GM12878 (cell line): ENCODE measurements around the gene MARVELD1.

Experiments
- BRCA1 ChIP-seq: IDR thresholded peaks from 2 replicates; pipeline ENCODE4 v1.6.1; 2011; ENCODE audit warnings: low read depth, low read length, improper control_type of control experiment
- EGR1 ChIP-seq, 2 experiments: IDR thresholded peaks; 1 replicate in 1 of 2; 2 replicates in 1 of 2; pipeline ENCODE4 v1.6.1; 2011 to 2012; ENCODE audit warnings: low read depth in 2 of 2, low read length in 2 of 2, borderline replicate concordance in 1 of 2, mild to moderate bottlenecking in 1 of 2, moderate library complexity in 1 of 2
- NFYA ChIP-seq: IDR thresholded peaks from 2 replicates; pipeline ENCODE4 v1.6.1; 2011; ENCODE audit warnings: low read depth, mild to moderate bottlenecking, low read length, improper control_type of control experiment, borderline replicate concordance
- POLR2A ChIP-seq: IDR thresholded peaks from 2 replicates; pipeline ENCODE4 v1.6.1; 2011; ENCODE audit warnings: low read depth, mild to moderate bottlenecking, low read length
- ZBED1 ChIP-seq: IDR thresholded peaks from 2 replicates; pipeline ENCODE4 v1.6.1; 2016; ENCODE audit warnings: borderline replicate concordance
- TF ChIP-seq, protein P1 (sequence below): IDR thresholded peaks from 2 replicates; pipeline ENCODE4 v1.6.1; 2012; ENCODE audit warnings: improper control_type of control experiment, low read depth, low read length; ENCODE audit not compliant: insufficient replicate concordance
- TF ChIP-seq, protein P2 (sequence below), 3 experiments: IDR thresholded peaks in 2 of 3; conservative IDR thresholded peaks in 1 of 3; 2 replicates each; pipeline ENCODE4 v1.5.1; 2011; ENCODE audit warnings: low read depth in 3 of 3, low read length in 3 of 3, mild to moderate bottlenecking in 3 of 3, control low read depth in 2 of 3, moderate library complexity in 2 of 3, inconsistent platforms in 1 of 3, mixed read lengths in 1 of 3; ENCODE audit not compliant: control insufficient read depth in 2 of 3, insufficient read depth in 1 of 3; ENCODE audit errors: extremely low read depth in 1 of 3

GRCh38 chr10:97733256-97733655 is 19.7 kb downstream of the MARVELD1 start:
- TF ChIP-seq, protein P1, sequence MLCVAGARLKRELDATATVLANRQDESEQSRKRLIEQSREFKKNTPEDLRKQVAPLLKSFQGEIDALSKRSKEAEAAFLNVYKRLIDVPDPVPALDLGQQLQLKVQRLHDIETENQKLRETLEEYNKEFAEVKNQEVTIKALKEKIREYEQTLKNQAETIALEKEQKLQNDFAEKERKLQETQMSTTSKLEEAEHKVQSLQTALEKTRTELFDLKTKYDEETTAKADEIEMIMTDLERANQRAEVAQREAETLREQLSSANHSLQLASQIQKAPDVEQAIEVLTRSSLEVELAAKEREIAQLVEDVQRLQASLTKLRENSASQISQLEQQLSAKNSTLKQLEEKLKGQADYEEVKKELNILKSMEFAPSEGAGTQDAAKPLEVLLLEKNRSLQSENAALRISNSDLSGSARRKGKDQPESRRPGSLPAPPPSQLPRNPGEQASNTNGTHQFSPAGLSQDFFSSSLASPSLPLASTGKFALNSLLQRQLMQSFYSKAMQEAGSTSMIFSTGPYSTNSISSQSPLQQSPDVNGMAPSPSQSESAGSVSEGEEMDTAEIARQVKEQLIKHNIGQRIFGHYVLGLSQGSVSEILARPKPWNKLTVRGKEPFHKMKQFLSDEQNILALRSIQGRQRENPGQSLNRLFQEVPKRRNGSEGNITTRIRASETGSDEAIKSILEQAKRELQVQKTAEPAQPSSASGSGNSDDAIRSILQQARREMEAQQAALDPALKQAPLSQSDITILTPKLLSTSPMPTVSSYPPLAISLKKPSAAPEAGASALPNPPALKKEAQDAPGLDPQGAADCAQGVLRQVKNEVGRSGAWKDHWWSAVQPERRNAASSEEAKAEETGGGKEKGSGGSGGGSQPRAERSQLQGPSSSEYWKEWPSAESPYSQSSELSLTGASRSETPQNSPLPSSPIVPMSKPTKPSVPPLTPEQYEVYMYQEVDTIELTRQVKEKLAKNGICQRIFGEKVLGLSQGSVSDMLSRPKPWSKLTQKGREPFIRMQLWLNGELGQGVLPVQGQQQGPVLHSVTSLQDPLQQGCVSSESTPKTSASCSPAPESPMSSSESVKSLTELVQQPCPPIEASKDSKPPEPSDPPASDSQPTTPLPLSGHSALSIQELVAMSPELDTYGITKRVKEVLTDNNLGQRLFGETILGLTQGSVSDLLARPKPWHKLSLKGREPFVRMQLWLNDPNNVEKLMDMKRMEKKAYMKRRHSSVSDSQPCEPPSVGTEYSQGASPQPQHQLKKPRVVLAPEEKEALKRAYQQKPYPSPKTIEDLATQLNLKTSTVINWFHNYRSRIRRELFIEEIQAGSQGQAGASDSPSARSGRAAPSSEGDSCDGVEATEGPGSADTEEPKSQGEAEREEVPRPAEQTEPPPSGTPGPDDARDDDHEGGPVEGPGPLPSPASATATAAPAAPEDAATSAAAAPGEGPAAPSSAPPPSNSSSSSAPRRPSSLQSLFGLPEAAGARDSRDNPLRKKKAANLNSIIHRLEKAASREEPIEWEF = no peak
- TF ChIP-seq POLR2A (no peak), BRCA1 (no peak), NFYA (no peak), ZBED1 (no peak), EGR1 (IDR thresholded peaks at IDR 0.05; ENCODE audit: borderline replicate concordance in 1 of 2, low read depth in 2 of 2, low read length in 2 of 2) (no peak)
- TF ChIP-seq, protein P2, sequence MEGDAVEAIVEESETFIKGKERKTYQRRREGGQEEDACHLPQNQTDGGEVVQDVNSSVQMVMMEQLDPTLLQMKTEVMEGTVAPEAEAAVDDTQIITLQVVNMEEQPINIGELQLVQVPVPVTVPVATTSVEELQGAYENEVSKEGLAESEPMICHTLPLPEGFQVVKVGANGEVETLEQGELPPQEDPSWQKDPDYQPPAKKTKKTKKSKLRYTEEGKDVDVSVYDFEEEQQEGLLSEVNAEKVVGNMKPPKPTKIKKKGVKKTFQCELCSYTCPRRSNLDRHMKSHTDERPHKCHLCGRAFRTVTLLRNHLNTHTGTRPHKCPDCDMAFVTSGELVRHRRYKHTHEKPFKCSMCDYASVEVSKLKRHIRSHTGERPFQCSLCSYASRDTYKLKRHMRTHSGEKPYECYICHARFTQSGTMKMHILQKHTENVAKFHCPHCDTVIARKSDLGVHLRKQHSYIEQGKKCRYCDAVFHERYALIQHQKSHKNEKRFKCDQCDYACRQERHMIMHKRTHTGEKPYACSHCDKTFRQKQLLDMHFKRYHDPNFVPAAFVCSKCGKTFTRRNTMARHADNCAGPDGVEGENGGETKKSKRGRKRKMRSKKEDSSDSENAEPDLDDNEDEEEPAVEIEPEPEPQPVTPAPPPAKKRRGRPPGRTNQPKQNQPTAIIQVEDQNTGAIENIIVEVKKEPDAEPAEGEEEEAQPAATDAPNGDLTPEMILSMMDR (IDR thresholded peaks at IDR 0.05 in 2 of 3, conservative IDR thresholded peaks at IDR 0.05 in 1 of 3; ENCODE audit: control insufficient read depth in 2 of 3, extremely low read depth in 1 of 3, insufficient read depth in 1 of 3, low read depth in 3 of 3, low read length in 3 of 3) = no peak
